Measurements from ENCODE around the gene NPY5R. TPM values are rescaled to one million over a fixed set of nuclear protein-coding genes. Genes with fewer than 3 reads are reported as not detected.

NPY5R gene
- total and polyA plus RNA-seq, 8 donors = 0.08 to 0.29 (median 0.13) TPM; not detected in 5

DNA sequence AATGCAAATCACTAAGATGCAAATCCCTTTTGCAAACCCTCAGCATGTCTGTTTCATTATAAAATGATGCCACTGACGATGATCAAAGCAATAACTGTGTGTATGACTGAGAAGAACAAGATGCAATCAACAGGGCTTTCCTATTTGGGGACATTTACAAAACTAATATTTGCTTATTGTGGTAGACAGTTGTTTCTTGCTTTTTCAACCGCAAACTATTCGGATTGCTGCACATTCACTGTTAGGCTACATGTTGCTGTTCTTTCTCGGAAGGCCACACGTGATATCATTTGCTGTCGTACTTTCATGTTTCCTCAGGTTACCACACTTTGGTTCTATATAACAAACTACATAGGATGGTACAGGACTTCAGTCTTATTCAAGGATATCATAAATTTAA is 49.8 kb downstream of the NPY5R start:
- DNase-seq = no peak
- Histone ChIP-seq H3K27me3 (no peaks in the 10 kb centered on the region), H3K27ac (no peak overlapping the region), H3K4me1 (no peaks in the 10 kb centered on the region), H3K4me3 (no peak overlapping the region), H3K36me3 (no peaks in the 10 kb centered on the region), H3K9me3 (no peaks in the 10 kb centered on the region)
- no peak for ATAC-seq
- intact Hi-C loops (cut with DNase I) = no loop called here
- TF ChIP-seq, protein P1, sequence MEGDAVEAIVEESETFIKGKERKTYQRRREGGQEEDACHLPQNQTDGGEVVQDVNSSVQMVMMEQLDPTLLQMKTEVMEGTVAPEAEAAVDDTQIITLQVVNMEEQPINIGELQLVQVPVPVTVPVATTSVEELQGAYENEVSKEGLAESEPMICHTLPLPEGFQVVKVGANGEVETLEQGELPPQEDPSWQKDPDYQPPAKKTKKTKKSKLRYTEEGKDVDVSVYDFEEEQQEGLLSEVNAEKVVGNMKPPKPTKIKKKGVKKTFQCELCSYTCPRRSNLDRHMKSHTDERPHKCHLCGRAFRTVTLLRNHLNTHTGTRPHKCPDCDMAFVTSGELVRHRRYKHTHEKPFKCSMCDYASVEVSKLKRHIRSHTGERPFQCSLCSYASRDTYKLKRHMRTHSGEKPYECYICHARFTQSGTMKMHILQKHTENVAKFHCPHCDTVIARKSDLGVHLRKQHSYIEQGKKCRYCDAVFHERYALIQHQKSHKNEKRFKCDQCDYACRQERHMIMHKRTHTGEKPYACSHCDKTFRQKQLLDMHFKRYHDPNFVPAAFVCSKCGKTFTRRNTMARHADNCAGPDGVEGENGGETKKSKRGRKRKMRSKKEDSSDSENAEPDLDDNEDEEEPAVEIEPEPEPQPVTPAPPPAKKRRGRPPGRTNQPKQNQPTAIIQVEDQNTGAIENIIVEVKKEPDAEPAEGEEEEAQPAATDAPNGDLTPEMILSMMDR (IDR thresholded peaks at IDR 0.05) = no peak

DNA sequence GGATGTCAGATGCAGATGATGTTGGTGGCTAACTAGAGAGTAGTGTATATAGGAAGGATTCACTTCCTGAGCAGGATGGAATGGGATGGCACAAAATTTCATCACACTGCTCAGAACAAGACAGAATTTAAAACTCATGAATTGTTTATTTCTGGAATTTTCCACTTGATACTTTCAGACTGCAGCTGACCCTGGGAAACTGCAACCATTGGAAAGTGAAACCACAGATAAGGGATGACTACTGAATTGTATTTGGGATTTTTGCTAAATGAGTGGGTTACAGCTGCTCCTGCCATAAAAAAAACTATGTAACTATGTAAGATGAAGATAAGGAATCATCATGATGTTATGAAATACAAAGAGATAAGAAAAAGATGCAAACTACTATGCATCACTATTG is 51.4 kb downstream of the NPY5R start:
- Histone ChIP-seq H3K27me3 (no peaks in the 10 kb centered on the region), H3K4me3 (no peak overlapping the region), H3K36me3 (no peaks in the 10 kb centered on the region), H3K9me3 (no peaks in the 10 kb centered on the region), H3K4me1 (no peaks in the 10 kb centered on the region), H3K27ac (no peak overlapping the region)
- intact Hi-C loops (cut with DNase I) = no loop called here
- DNase-seq = no peak
- no peak for ATAC-seq
- TF ChIP-seq, protein P1 (IDR thresholded peaks at IDR 0.05) = no peak

DNA sequence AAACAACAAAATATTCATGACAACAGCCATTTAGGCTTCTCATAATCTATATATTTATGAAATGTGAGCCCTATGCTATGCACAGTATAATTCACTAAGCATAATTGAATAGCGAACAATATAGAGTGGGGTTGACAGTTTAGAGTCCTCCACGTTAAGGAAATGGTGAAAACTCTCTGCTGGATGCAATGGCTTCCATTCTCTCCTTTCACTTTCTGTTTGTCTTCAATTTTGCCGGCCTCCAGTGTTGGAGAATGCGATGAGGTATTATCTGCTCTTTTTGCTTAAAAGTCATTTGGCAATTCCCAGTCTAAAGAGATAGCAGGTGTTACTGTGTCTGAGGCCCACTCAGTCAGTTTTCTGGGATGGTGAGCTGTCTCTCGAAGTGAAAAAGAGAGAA is 52.1 kb downstream of the NPY5R start:
- no peak for DNase-seq
- Histone ChIP-seq H3K9me3 (no peaks in the 10 kb centered on the region), H3K4me1 (no peaks in the 10 kb centered on the region), H3K27me3 (no peaks in the 10 kb centered on the region), H3K36me3 (no peaks in the 10 kb centered on the region), H3K4me3 (no peak overlapping the region), H3K27ac (no peak overlapping the region)
- TF ChIP-seq, protein P1 (IDR thresholded peaks at IDR 0.05) = no peak
- intact Hi-C loops (cut with DNase I) = no loop called here
- ATAC-seq = no peak

DNA sequence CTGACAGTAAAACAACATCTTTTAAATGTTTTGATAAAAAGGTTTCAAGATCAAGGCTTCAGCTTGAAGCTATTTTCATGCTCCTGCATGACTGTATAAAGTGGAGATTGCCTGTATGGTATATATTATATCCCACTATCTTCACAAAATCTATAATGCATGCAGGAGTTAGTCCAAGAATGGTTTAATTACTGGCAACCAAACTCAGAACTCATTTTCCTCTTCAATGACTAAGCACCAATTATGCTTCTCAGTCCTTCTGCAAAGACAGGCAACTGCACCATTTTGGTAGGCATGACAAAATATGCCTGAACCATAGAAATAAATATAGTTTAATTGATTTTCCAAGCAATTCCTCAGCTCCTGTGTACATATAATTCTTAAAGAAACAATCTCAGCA is 54.5 kb downstream of the NPY5R start:
- Histone ChIP-seq H3K27ac (no peak overlapping the region), H3K9me3 (no peaks in the 10 kb centered on the region), H3K4me1 (no peaks in the 10 kb centered on the region), H3K36me3 (no peaks in the 10 kb centered on the region), H3K4me3 (no peak overlapping the region), H3K27me3 (no peaks in the 10 kb centered on the region)
- ATAC-seq = no peak
- no peak for DNase-seq
- TF ChIP-seq, protein P1 (IDR thresholded peaks at IDR 0.05) = no peak
- intact Hi-C loops (cut with DNase I) = no loop called here

DNA sequence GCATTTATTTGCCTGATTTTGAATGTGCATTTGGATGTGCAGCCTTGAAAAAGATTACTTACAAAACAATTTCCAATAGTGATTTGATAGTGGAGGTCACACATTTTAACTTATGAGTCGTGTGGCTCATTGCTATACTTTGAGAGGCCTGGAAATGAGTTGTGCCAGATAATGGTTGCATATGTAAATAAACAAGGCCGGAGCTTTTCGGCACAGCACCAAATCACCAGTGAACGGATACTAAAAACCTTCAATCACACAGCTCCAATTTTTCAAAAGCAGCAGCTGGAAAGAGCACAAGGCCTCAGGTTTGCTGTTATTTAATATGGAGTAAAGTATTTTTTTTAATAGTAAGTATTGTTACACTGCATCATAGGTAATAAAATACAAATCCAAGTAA is 57.2 kb downstream of the NPY5R start:
- Histone ChIP-seq H3K4me3 (no peak overlapping the region), H3K9me3 (no peaks in the 10 kb centered on the region), H3K4me1 (no peaks in the 10 kb centered on the region), H3K27me3 (no peaks in the 10 kb centered on the region), H3K27ac (no peak overlapping the region), H3K36me3 (no peaks in the 10 kb centered on the region)
- intact Hi-C loops (cut with DNase I) = no loop called here
- ATAC-seq (no peak), DNase-seq (no peak)
- TF ChIP-seq, protein P1 (IDR thresholded peaks at IDR 0.05) = no peak

Other genes starting within 250 kb of the NPY5R start
- gene NAF1, start 177.0 kb upstream of the NPY5R start, total RNA-seq = 10 to 100 TPM; 18.4 to 20.5 TPM
- 10 to 100 TPM; 23.4 to 29.9 (median 25.2) TPM for gene NAF1, start 177.0 kb upstream of the NPY5R start, polyA plus RNA-seq (ENCODE audit: insufficient read length in 6 of 6)
- gene NPY1R, start 11.3 kb upstream of the NPY5R start, total RNA-seq = 1 to 10 TPM; 1.5 to 1.8 TPM
- under 1 TPM; 0.28 to 0.56 (median 0.35) TPM for gene NPY1R, start 11.3 kb upstream of the NPY5R start, polyA plus RNA-seq (ENCODE audit: insufficient read length in 6 of 6)
- not detected for gene TKTL2, start 129.9 kb downstream of the NPY5R start, total RNA-seq
- gene TKTL2, start 129.9 kb downstream of the NPY5R start, polyA plus RNA-seq (ENCODE audit: insufficient read length in 6 of 6) = under 1 TPM in 1 of 6 donors, not detected in 5; 0.06 TPM
- gene TMA16, start 150.8 kb downstream of the NPY5R start, total RNA-seq = 10 to 100 TPM; 18.9 to 22.8 TPM
- gene TMA16, start 150.8 kb downstream of the NPY5R start, polyA plus RNA-seq (ENCODE audit: insufficient read length in 6 of 6) = 10 to 100 TPM; 33.5 to 37.2 (median 34.2) TPM